MM.1S (cell line): ENCODE results near the gene RIMKLA.

Experiments used
- DNase-seq: peaks from one replicate; pipeline ENCODE4 v3.0.0-alpha.2; 2015
- H2AFZ ChIP-seq: fragments of 300-600 bp; sonication (generic); 2 replicates; pipeline ENCODE4 v1.6.0; 2016; ENCODE audit warnings: antibody characterized with exemption, low read length
- H3F3A ChIP-seq: fragments of 300-600 bp; sonication (generic); 2 replicates; pipeline ENCODE4 v1.6.1; 2016; ENCODE audit warnings: mild to moderate bottlenecking, antibody characterized with exemption, low read length, moderate library complexity, mixed read lengths; ENCODE audit not compliant: insufficient read depth
- H3K27ac ChIP-seq: fragments of 300-600 bp; sonication (generic); 2 replicates; pipeline ENCODE4 v1.5.1; 2016; ENCODE audit warnings: mild to moderate bottlenecking, low read length
- H3K27me3 ChIP-seq: fragments of 300-600 bp; sonication (generic); replicated peaks from 2 replicates; pipeline ENCODE4 v1.6.0; 2016; ENCODE audit warnings: low read length; ENCODE audit not compliant: insufficient read depth
- H3K36me3 ChIP-seq: fragments of 300-600 bp; sonication (generic); replicated peaks from 2 replicates; pipeline ENCODE4 v1.6.1; 2016; ENCODE audit warnings: mild to moderate bottlenecking, low read length, mixed read lengths; ENCODE audit not compliant: insufficient read depth
- H3K4me1 ChIP-seq: fragments of 300-600 bp; sonication (generic); 2 replicates; pipeline ENCODE4 v1.6.1; 2016; ENCODE audit warnings: low read length, mixed read lengths
- H3K4me2 ChIP-seq: fragments of 300-600 bp; sonication (generic); 2 replicates; pipeline ENCODE4 v1.6.0; 2016; ENCODE audit warnings: low read depth, low read length
- H3K4me3 ChIP-seq: fragments of 300-600 bp; sonication (generic); 2 replicates; pipeline ENCODE4 v1.5.1; 2016; ENCODE audit warnings: low read length, mixed read lengths
- H3K79me2 ChIP-seq: fragments of 300-600 bp; sonication (generic); 2 replicates; pipeline ENCODE4 v1.6.1; 2016; ENCODE audit warnings: mixed run types, low read length, mixed read lengths
- H3K9ac ChIP-seq: fragments of 300-600 bp; sonication (generic); 2 replicates; pipeline ENCODE4 v1.6.1; 2016; ENCODE audit warnings: low read length, mixed read lengths
- H3K9me2 ChIP-seq: fragments of 300-600 bp; sonication (generic); replicated peaks from 2 replicates; pipeline ENCODE4 v1.6.1; 2016; ENCODE audit warnings: mild to moderate bottlenecking, low read length, mixed read lengths; ENCODE audit not compliant: insufficient read depth
- H3K9me3 ChIP-seq: fragments of 300-600 bp; sonication (generic); replicated peaks from 2 replicates; pipeline ENCODE4 v1.6.1; 2016; ENCODE audit warnings: mild to moderate bottlenecking, low read length, mixed read lengths; ENCODE audit not compliant: insufficient read depth
- H4K20me1 ChIP-seq: fragments of 300-600 bp; sonication (generic); 2 replicates; pipeline ENCODE4 v1.6.1; 2016; ENCODE audit warnings: mild to moderate bottlenecking, low read length, moderate library complexity, mixed read lengths; ENCODE audit not compliant: insufficient read depth
- CTCF ChIP-seq: fragments of 300-600 bp; sonication (generic); IDR thresholded peaks from 2 replicates; pipeline ENCODE4 v1.5.1; 2016; ENCODE audit warnings: antibody characterized with exemption, low read length, mixed read lengths
- EZH2 ChIP-seq: fragments of 300-600 bp; sonication (generic); optimal IDR thresholded peaks from 2 replicates; pipeline ENCODE3; 2017; ENCODE audit warnings: low read depth, mild to moderate bottlenecking, antibody characterized with exemption, low read length, mixed read lengths
- EZH2phosphoT487 ChIP-seq: fragments of 300-600 bp; sonication (generic); IDR thresholded peaks from 2 replicates; pipeline ENCODE4 v1.6.1; 2018; ENCODE audit warnings: antibody characterized with exemption, low read length

RIMKLA gene

GRCh38 chr1:42403880-42404400, 23.3 kb downstream of the RIMKLA start:
- TF ChIP-seq EZH2phosphoT487 (no peak), CTCF (no peak), EZH2 (no peak)

GRCh38 chr1:42414551-42415496, 34.2 kb downstream of the RIMKLA start:
- Histone ChIP-seq H3K4me2 (no peak overlapping the region), H3K4me3 (no peak overlapping the region), H4K20me1 (no peaks in the 10 kb centered on the region), H3K9me2 (no peaks in the 10 kb centered on the region), H2AFZ (no peak overlapping the region), H3K79me2 (no peaks in the 10 kb centered on the region), H3F3A (no peaks in the 10 kb centered on the region), H3K9me3 (no peaks in the 10 kb centered on the region), H3K27ac (no peak overlapping the region), H3K9ac (no peak overlapping the region), H3K4me1 (no peaks in the 10 kb centered on the region), H3K27me3 (no peaks in the 10 kb centered on the region), H3K36me3 (no peaks in the 10 kb centered on the region)
- DNase-seq, result no peak
- TF ChIP-seq EZH2phosphoT487 (no peak), EZH2 (no peak), CTCF (no peak)

More at GRCh38 chr1:42403880-42404400, 23.3 kb downstream of the RIMKLA start:
- no peaks in the 10 kb centered on the region for H3F3A ChIP-seq
- no peaks in the 10 kb centered on the region for H3K4me1 ChIP-seq
- no peaks in the 10 kb centered on the region for H3K9me2 ChIP-seq
- H2AFZ ChIP-seq, result no peak overlapping the region
- H3K9ac ChIP-seq, result no peak overlapping the region
- H3K9me3 ChIP-seq, result no peaks in the 10 kb centered on the region
- no peak overlapping the region for H3K4me3 ChIP-seq
- H3K27ac ChIP-seq, result no peak overlapping the region
- H3K4me2 ChIP-seq, result no peak overlapping the region
- no peaks in the 10 kb centered on the region for H4K20me1 ChIP-seq
- no peaks in the 10 kb centered on the region for H3K36me3 ChIP-seq
- H3K27me3 ChIP-seq, result no peaks in the 10 kb centered on the region
- H3K79me2 ChIP-seq, result no peaks in the 10 kb centered on the region
- DNase-seq, result no peak

- Histone ChIP-seq H3K4me2 (no peak overlapping the region), H3K4me3 (no peak overlapping the region), H3K4me1 (no peaks in the 10 kb centered on the region), H3K9ac (no peak overlapping the region), H3K79me2 (no peaks in the 10 kb centered on the region), H3K9me3 (no peaks in the 10 kb centered on the region), H3K36me3 (no peaks in the 10 kb centered on the region), H3K27ac (no peak overlapping the region), H3F3A (no peaks in the 10 kb centered on the region), H2AFZ (no peak overlapping the region), H3K9me2 (no peaks in the 10 kb centered on the region), H4K20me1 (no peaks in the 10 kb centered on the region), H3K27me3 (no peaks in the 10 kb centered on the region)
- no peak for TF ChIP-seq EZH2
- no peak for TF ChIP-seq CTCF
- no peak for DNase-seq
These were observed 36.6 kb downstream of the RIMKLA start for GRCh38 chr1:42417166-42417565.
